ENCODE data around the gene RBM38. TPM values are rescaled to one million over a fixed set of nuclear protein-coding genes. Genes with fewer than 3 reads are reported as not detected.

Gene RBM38
- total and polyA plus RNA-seq, 9 of the 15 experiments (the other 6 are each of a cell fraction or from before 2014, with no cell fraction given), result 0.28 to 82.4 (median 33.2) TPM

GRCh38 chr20:57414867-57415592 lies 23.8 kb downstream of the RBM38 start (continued):
- TF ChIP-seq, protein P1, sequence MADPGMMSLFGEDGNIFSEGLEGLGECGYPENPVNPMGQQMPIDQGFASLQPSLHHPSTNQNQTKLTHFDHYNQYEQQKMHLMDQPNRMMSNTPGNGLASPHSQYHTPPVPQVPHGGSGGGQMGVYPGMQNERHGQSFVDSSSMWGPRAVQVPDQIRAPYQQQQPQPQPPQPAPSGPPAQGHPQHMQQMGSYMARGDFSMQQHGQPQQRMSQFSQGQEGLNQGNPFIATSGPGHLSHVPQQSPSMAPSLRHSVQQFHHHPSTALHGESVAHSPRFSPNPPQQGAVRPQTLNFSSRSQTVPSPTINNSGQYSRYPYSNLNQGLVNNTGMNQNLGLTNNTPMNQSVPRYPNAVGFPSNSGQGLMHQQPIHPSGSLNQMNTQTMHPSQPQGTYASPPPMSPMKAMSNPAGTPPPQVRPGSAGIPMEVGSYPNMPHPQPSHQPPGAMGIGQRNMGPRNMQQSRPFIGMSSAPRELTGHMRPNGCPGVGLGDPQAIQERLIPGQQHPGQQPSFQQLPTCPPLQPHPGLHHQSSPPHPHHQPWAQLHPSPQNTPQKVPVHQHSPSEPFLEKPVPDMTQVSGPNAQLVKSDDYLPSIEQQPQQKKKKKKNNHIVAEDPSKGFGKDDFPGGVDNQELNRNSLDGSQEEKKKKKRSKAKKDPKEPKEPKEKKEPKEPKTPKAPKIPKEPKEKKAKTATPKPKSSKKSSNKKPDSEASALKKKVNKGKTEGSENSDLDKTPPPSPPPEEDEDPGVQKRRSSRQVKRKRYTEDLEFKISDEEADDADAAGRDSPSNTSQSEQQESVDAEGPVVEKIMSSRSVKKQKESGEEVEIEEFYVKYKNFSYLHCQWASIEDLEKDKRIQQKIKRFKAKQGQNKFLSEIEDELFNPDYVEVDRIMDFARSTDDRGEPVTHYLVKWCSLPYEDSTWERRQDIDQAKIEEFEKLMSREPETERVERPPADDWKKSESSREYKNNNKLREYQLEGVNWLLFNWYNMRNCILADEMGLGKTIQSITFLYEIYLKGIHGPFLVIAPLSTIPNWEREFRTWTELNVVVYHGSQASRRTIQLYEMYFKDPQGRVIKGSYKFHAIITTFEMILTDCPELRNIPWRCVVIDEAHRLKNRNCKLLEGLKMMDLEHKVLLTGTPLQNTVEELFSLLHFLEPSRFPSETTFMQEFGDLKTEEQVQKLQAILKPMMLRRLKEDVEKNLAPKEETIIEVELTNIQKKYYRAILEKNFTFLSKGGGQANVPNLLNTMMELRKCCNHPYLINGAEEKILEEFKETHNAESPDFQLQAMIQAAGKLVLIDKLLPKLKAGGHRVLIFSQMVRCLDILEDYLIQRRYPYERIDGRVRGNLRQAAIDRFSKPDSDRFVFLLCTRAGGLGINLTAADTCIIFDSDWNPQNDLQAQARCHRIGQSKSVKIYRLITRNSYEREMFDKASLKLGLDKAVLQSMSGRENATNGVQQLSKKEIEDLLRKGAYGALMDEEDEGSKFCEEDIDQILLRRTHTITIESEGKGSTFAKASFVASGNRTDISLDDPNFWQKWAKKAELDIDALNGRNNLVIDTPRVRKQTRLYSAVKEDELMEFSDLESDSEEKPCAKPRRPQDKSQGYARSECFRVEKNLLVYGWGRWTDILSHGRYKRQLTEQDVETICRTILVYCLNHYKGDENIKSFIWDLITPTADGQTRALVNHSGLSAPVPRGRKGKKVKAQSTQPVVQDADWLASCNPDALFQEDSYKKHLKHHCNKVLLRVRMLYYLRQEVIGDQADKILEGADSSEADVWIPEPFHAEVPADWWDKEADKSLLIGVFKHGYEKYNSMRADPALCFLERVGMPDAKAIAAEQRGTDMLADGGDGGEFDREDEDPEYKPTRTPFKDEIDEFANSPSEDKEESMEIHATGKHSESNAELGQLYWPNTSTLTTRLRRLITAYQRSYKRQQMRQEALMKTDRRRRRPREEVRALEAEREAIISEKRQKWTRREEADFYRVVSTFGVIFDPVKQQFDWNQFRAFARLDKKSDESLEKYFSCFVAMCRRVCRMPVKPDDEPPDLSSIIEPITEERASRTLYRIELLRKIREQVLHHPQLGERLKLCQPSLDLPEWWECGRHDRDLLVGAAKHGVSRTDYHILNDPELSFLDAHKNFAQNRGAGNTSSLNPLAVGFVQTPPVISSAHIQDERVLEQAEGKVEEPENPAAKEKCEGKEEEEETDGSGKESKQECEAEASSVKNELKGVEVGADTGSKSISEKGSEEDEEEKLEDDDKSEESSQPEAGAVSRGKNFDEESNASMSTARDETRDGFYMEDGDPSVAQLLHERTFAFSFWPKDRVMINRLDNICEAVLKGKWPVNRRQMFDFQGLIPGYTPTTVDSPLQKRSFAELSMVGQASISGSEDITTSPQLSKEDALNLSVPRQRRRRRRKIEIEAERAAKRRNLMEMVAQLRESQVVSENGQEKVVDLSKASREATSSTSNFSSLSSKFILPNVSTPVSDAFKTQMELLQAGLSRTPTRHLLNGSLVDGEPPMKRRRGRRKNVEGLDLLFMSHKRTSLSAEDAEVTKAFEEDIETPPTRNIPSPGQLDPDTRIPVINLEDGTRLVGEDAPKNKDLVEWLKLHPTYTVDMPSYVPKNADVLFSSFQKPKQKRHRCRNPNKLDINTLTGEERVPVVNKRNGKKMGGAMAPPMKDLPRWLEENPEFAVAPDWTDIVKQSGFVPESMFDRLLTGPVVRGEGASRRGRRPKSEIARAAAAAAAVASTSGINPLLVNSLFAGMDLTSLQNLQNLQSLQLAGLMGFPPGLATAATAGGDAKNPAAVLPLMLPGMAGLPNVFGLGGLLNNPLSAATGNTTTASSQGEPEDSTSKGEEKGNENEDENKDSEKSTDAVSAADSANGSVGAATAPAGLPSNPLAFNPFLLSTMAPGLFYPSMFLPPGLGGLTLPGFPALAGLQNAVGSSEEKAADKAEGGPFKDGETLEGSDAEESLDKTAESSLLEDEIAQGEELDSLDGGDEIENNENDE (IDR thresholded peaks at IDR 0.05; ENCODE audit: low read depth, low read length), result no peak
- no peak for TF ChIP-seq SRSF1 (IDR thresholded peaks at IDR 0.05; ENCODE audit: low read depth, low read length)
- no peak for TF ChIP-seq DEAF1 (CRISPR knock-in tag; IDR thresholded peaks at IDR 0.05)
- TF ChIP-seq JUNB (CRISPR knock-in tag; conservative IDR thresholded peaks at IDR 0.05), result no peak
- no peak for TF ChIP-seq ZNF507 (tag; conservative IDR thresholded peaks at IDR 0.05)
- peak in 1 of 2 experiments; percentile 20; a peak in 2 of 4 replicates for TF ChIP-seq RAD21 (CRISPR knock-in tag; conservative IDR thresholded peaks at IDR 0.05 in 1 of 2, IDR thresholded peaks at IDR 0.05 in 1 of 2)
- TF ChIP-seq ZEB2 (IDR thresholded peaks at IDR 0.05), result no peak
- TF ChIP-seq KDM4B (IDR thresholded peaks at IDR 0.05; ENCODE audit: borderline replicate concordance in 2 of 2, low read depth in 1 of 2), result no peak
- no peak for TF ChIP-seq CSDE1 (IDR thresholded peaks at IDR 0.05)
- TF ChIP-seq CHD4 (IDR thresholded peaks at IDR 0.05; ENCODE audit: insufficient read depth, insufficient replicate concordance, low read depth, low read length, poor library complexity, severe bottlenecking), result peak; percentile 83
- TF ChIP-seq, protein P2, sequence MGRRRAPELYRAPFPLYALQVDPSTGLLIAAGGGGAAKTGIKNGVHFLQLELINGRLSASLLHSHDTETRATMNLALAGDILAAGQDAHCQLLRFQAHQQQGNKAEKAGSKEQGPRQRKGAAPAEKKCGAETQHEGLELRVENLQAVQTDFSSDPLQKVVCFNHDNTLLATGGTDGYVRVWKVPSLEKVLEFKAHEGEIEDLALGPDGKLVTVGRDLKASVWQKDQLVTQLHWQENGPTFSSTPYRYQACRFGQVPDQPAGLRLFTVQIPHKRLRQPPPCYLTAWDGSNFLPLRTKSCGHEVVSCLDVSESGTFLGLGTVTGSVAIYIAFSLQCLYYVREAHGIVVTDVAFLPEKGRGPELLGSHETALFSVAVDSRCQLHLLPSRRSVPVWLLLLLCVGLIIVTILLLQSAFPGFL (CRISPR knock-in tag; IDR thresholded peaks at IDR 0.05), result no peak
- no peak for TF ChIP-seq HLTF (IDR thresholded peaks at IDR 0.05)
- TF ChIP-seq ZNF316 (IDR thresholded peaks at IDR 0.05), result peak; percentile 73
- peak; percentile 62 for TF ChIP-seq RBFOX2 (IDR thresholded peaks at IDR 0.05; ENCODE audit: low read depth, low read length)
